ENCODE measurements around the gene RNF103.
A peak's percentile ranks its signal among the peaks of the same experiment; 100 is the strongest.

RNF103 gene

DNA sequence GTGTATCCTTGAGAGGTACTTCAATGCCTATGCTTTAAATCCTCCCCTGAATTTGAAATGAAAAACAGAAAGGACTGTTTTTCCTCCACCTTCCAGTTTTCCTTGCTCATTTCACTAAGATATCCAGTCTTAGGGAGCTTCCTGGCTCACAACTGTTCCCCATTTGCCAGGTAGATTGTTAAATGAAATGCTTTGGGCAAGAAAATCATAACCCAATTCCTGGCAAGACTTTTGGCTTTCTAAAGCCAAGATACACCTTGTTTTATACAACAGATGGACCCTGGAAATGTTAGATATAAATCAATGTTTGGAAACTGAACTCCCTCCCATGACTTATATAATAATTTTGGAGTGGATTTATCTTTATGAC is 56.9 kb downstream of the RNF103 start:
- DNase-seq (ENCODE audit: low spot score) = no peak

DNA sequence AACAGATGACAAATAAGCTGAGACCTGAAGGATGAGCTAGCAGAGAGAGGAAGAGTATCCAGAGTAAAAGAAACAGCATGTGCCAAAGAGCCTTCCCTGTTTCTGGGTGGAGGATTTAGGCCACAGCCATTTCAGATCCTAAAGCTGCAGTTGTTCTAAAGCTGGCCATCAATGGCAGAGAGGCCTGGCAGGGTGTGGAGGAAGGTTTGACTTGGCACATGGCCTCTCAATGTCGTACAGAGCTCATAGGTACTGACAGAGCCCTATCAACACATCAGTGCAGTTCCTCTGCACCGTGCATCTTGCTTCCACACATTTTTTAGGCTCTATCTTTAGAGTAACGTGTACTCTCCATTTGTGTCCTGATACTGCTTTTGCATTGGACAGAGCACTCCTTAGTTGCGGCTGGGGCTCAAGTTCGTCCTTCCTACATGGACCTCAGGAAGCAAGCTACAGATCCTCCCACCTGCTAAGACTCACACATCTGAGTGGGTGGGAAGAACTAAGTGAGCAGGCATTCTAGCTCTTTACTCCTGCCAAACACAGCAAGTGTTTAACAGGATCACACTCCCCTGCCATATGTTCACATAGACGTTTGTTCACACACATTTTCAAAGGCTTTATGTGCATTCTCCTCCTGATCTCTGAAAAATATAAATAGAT is 57.4 kb downstream of the RNF103 start:
- no peak for DNase-seq (ENCODE audit: low spot score)

DNA sequence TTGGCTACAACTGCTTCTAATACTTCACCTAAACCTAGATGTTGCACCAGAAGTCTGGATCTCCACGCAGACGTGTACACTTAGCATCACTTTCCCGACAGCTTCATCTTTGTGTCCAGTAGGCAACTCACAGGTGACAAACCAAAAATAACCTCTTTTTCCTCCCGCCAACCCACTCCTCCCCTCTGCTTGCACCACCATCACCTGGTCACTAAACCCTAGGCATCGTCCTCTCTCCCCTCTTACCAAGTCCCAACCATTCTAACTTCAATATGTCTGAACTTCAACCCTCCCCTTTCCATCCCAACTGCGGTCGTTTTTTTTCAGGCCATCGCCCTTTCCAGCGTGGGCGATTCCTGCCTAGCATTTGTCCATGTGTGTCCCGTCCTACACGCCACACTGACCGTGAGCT is 60.0 kb downstream of the RNF103 start:
- DNase-seq (ENCODE audit: low spot score) = no peak

DNA sequence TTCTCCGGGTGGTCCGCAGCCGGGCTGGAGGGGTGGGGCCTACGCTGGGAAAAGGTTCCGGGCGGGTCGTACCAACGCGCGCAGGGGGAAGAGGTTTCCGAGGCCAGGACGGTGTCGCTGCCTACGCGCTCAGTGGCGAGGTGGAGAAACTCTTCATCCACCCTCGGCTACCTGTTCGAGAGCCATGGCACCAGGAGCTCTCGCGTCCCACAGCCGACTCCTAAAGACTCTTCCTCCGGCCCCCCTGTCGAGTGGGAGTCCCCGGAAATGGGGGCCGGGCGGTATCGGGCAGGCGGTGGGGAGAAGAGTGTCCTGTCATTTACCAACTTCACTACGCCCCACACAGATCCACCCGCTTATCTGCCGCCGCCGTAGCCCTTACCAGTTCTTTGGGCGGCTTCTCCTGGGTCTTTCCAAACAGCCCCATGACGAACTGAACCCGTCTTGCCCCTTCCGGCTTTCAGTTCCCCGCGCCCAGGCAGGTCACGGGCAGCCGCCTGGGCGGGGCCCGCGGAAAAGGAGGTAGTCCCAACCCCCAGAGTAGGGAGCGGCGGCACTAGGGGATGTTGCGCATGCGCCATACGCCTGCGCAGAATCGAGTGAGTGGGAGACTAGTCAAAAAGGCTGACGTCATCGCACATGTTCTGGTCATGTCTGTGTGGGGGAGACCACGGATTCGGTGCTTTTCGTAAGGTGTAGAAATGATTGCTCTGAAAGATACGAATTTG is 60.6 kb downstream of the RNF103 start, which contains the start of gene CHMP3:
CHMP3 (minus strand) TSS at position 522 of the 728 bp plus-strand sequence; CDS start at position 427, 95 bp downstream.
- peak; percentile 97 for DNase-seq (ENCODE audit: low spot score)

DNA sequence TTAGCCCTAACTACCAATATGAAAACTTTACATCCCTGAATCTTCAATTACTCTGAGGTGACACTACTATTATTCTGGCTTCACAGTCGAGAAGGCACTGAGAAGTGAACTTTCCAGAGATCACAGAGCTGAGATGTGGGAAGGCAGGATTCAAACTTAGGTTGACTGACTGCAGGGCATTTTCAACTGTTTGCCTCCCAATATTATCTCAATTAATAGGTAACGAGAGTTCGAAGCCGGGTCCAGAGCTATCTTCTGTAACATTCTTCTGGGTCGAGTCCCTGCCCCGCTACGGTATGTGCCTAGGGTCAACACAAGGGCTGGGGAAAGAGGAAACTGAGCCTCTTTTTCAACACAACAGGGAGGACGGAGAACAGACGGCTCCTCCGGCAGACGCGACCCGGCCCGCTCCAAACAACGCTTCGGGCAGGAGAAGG is 61.2 kb downstream of the RNF103 start:
- no peak for DNase-seq (ENCODE audit: low spot score)

DNA sequence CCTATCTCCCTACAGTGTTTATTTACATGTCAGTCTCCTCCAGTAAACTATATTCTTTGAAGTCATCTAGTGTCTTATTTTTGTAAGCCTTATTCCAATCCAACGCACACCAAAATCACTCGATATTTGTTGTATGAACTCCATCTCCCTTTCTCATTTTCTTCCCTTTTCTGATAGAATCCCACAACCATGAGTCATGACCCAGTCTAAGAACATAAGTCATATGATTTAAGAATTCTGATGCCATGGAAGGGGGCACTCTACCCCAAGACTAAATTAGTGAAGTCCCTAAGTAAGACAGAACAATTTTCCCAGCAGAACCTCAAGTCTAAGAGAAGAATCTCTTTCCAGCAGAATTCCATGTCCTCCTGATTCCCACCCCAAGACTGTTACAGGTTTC is 65.8 kb downstream of the RNF103 start:
- no peak for DNase-seq (ENCODE audit: low spot score)

DNA sequence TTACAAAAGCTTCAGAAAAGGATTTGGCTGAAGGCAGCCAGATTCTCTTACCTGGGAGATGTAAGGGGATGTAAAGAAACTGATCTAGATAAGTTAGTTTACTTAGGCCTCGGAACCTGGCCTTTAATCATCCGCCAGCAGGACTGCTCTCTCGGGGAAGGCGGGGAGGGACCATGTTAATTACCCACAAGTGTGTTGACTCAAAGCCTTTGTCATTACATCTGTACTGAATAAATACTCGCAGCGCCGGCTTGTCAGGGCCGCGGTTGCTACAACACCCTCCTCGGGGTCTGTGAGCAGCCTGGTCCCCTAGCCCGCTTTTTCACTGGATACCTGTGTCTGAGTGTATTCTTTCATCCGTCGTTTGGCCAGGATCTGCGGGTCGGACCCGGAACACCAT is 67.2 kb downstream of the RNF103 start:
- DNase-seq (ENCODE audit: low spot score) = peak; percentile 10

All from SK-N-DZ (cell line).